HEK293 (cell line): Measurements from ENCODE around the gene TBC1D14.

Experiments used
- CTCF ChIP-seq: fragments of 450-650 bp; formaldehyde crosslinking; IDR thresholded peaks from 2 replicates; pipeline ENCODE4 v1.5.1; 2016; ENCODE audit warnings: missing biosample characterization, missing genetic modification characterization
- ZEB2 ChIP-seq: fragments of 450-650 bp; formaldehyde crosslinking; IDR thresholded peaks from 2 replicates; pipeline ENCODE4 v1.5.1; 2016; ENCODE audit warnings: missing biosample characterization, missing genetic modification characterization
- ZFP41 ChIP-seq: fragments of 450-650 bp; formaldehyde crosslinking; IDR thresholded peaks from 2 replicates; pipeline ENCODE4 v1.5.1; 2016; ENCODE audit warnings: missing biosample characterization, missing genetic modification characterization, borderline replicate concordance
- ZNF747 ChIP-seq: fragments of 450-650 bp; formaldehyde crosslinking; IDR thresholded peaks from 2 replicates; pipeline ENCODE4 v1.5.1; 2016; ENCODE audit warnings: missing biosample characterization, missing genetic modification characterization
- TF ChIP-seq, protein P1 (sequence below): fragments of 450-650 bp; formaldehyde crosslinking; conservative IDR thresholded peaks from 2 replicates; pipeline ENCODE4 v1.5.1; 2016; ENCODE audit warnings: low read depth, missing biosample characterization, missing genetic modification characterization
- TF ChIP-seq, protein P2 (sequence below): fragments of 450-650 bp; formaldehyde crosslinking; IDR thresholded peaks from 2 replicates; pipeline ENCODE4 v1.5.1; 2017; ENCODE audit warnings: missing biosample characterization, missing genetic modification characterization

- TF ChIP-seq ZEB2 = no peak
- no peak for TF ChIP-seq ZNF747 (tag by site-specific recombination)
- TF ChIP-seq, protein P1, sequence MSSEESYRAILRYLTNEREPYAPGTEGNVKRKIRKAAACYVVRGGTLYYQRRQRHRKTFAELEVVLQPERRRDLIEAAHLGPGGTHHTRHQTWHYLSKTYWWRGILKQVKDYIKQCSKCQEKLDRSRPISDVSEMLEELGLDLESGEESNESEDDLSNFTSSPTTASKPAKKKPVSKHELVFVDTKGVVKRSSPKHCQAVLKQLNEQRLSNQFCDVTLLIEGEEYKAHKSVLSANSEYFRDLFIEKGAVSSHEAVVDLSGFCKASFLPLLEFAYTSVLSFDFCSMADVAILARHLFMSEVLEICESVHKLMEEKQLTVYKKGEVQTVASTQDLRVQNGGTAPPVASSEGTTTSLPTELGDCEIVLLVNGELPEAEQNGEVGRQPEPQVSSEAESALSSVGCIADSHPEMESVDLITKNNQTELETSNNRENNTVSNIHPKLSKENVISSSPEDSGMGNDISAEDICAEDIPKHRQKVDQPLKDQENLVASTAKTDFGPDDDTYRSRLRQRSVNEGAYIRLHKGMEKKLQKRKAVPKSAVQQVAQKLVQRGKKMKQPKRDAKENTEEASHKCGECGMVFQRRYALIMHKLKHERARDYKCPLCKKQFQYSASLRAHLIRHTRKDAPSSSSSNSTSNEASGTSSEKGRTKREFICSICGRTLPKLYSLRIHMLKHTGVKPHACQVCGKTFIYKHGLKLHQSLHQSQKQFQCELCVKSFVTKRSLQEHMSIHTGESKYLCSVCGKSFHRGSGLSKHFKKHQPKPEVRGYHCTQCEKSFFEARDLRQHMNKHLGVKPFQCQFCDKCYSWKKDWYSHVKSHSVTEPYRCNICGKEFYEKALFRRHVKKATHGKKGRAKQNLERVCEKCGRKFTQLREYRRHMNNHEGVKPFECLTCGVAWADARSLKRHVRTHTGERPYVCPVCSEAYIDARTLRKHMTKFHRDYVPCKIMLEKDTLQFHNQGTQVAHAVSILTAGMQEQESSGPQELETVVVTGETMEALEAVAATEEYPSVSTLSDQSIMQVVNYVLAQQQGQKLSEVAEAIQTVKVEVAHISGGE (tag by site-specific recombination) = no peak
- no peak for TF ChIP-seq CTCF (tag by site-specific recombination)
- TF ChIP-seq, protein P2, sequence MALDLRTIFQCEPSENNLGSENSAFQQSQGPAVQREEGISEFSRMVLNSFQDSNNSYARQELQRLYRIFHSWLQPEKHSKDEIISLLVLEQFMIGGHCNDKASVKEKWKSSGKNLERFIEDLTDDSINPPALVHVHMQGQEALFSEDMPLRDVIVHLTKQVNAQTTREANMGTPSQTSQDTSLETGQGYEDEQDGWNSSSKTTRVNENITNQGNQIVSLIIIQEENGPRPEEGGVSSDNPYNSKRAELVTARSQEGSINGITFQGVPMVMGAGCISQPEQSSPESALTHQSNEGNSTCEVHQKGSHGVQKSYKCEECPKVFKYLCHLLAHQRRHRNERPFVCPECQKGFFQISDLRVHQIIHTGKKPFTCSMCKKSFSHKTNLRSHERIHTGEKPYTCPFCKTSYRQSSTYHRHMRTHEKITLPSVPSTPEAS = no peak
- no peak for TF ChIP-seq ZFP41 (tag by site-specific recombination)
These were observed 34.2 kb downstream of the TBC1D14 start for GRCh38 chr4:6943885-6944225.
